ENCODE results near the gene ITPR2. TPM values are rescaled to one million over a fixed set of nuclear protein-coding genes. Genes with fewer than 3 reads are reported as not detected.

The ITPR2 gene
- total and polyA plus RNA-seq, 2 of the 13 experiments (the other 11 are each of a cell fraction or from before 2014, with no cell fraction given), result 31.9 to 81.9 TPM

- Histone ChIP-seq H3K27ac (ENCODE audit: extremely low read length, insufficient read depth, low read length) (no peak overlapping the region), H3K4me2 (ENCODE audit: low read depth, low read length) (no peak overlapping the region), H3K4me3 (replicated peaks in 1 of 3; ENCODE audit: insufficient read depth in 1 of 3, low read depth in 2 of 3, low read length in 3 of 3) (no peak overlapping the region), H3K9ac (ENCODE audit: insufficient read depth, low read depth, low read length) (no peak overlapping the region), H3K4me1 (ENCODE audit: insufficient read depth, low read length) (peaks cover 7% of the 10 kb centered on the region), H3K27me3 (ENCODE audit: control insufficient read depth in 1 of 2, insufficient read depth in 2 of 2, low read length in 2 of 2) (no peaks in the 10 kb centered on the region), H2AFZ (ENCODE audit: low read length) (no peak overlapping the region), H3K36me3 (replicated peaks in 1 of 2; ENCODE audit: control insufficient read depth in 1 of 2, insufficient read depth in 2 of 2, low read length in 2 of 2) (peaks cover 0 to 63% of the 10 kb centered on the region in 2 experiments), H3K9me3 (ENCODE audit: low read length) (no peaks in the 10 kb centered on the region), H4K20me1 (ENCODE audit: insufficient read depth, low read length) (no peaks in the 10 kb centered on the region), H3K79me2 (ENCODE audit: insufficient read depth, low read length) (no peaks in the 10 kb centered on the region)
- no peak for ATAC-seq
- in situ Hi-C loops (cut with HindIII; ENCODE audit: extremely low pct_ligation_motif_present, low pct_unique_long_range_greater_than_20kb) (no loop called here), intact Hi-C loops (cut with micrococcal nuclease; ENCODE audit: unreplicated experiment) (no loop called here)
- CTCF ChIA-PET (ENCODE audit: low intra/inter-chr PET ratio, low total read pairs), result interaction anchor here (0.7 kb wide), 1 partner anchor 266 kb away, joined by 3 read pairs; no protein-coding TSS in a partner anchor
- TF ChIP-seq RBM22 (optimal IDR thresholded peaks at IDR 0.05; ENCODE audit: low read length) (peak; percentile 89), ZNF816 (CRISPR knock-in tag; IDR thresholded peaks at IDR 0.05; ENCODE audit: borderline replicate concordance) (no peak)
- POLR2A ChIA-PET, result no interaction called here
- no peak for DNase-seq (ENCODE audit: low spot score)
- BruUV-seq (replicated peaks), result no TSS peak
- 97% methylated on average over 4 of the region's 4 CpGs for WGBS (ENCODE audit: low lambda C conversion rate)
- FAIRE-seq, result no peak
Measured at GRCh38 chr12:26700430-26700829, 132.6 kb downstream of the ITPR2 start.

- TF ChIP-seq, protein P1, sequence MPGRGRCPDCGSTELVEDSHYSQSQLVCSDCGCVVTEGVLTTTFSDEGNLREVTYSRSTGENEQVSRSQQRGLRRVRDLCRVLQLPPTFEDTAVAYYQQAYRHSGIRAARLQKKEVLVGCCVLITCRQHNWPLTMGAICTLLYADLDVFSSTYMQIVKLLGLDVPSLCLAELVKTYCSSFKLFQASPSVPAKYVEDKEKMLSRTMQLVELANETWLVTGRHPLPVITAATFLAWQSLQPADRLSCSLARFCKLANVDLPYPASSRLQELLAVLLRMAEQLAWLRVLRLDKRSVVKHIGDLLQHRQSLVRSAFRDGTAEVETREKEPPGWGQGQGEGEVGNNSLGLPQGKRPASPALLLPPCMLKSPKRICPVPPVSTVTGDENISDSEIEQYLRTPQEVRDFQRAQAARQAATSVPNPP (CRISPR knock-in tag; IDR thresholded peaks at IDR 0.05), result no peak
- peak; percentile 64 for TF ChIP-seq RBM22 (optimal IDR thresholded peaks at IDR 0.05; ENCODE audit: low read length)
- ChIA-PET CTCF (ENCODE audit: low intra/inter-chr PET ratio, low total read pairs) (no interaction called here), POLR2A (no interaction called here)
Measured at GRCh38 chr12:26699237-26699636, 133.8 kb downstream of the ITPR2 start.

More at GRCh38 chr12:26699237-26699636, 133.8 kb downstream of the ITPR2 start:
- Histone ChIP-seq H4K20me1 (ENCODE audit: insufficient read depth, low read length) (no peaks in the 10 kb centered on the region), H3K79me2 (ENCODE audit: insufficient read depth, low read length) (no peaks in the 10 kb centered on the region), H2AFZ (ENCODE audit: low read length) (no peak overlapping the region), H3K4me3 (replicated peaks in 1 of 3; ENCODE audit: insufficient read depth in 1 of 3, low read depth in 2 of 3, low read length in 3 of 3) (no peak overlapping the region), H3K27ac (ENCODE audit: extremely low read length, insufficient read depth, low read length) (no peak overlapping the region), H3K4me2 (ENCODE audit: low read depth, low read length) (no peak overlapping the region), H3K4me1 (ENCODE audit: insufficient read depth, low read length) (no peaks in the 10 kb centered on the region), H3K27me3 (ENCODE audit: control insufficient read depth in 1 of 2, insufficient read depth in 2 of 2, low read length in 2 of 2) (no peaks in the 10 kb centered on the region), H3K9me3 (ENCODE audit: low read length) (no peaks in the 10 kb centered on the region), H3K36me3 (replicated peaks in 1 of 2; ENCODE audit: control insufficient read depth in 1 of 2, insufficient read depth in 2 of 2, low read length in 2 of 2) (peaks cover 3 to 69% of the 10 kb centered on the region in 2 experiments), H3K9ac (ENCODE audit: insufficient read depth, low read depth, low read length) (no peak overlapping the region)
- no peak for DNase-seq (ENCODE audit: low spot score)
- 92% methylated on average over 2 of the region's 2 CpGs for WGBS (ENCODE audit: low lambda C conversion rate)
- FAIRE-seq, result no peak
- intact Hi-C loops (cut with micrococcal nuclease; ENCODE audit: unreplicated experiment) (no loop called here), in situ Hi-C loops (cut with HindIII; ENCODE audit: extremely low pct_ligation_motif_present, low pct_unique_long_range_greater_than_20kb) (no loop called here)
- no peak for ATAC-seq
- no TSS peak for BruUV-seq (replicated peaks)
